ENCODE results near the gene PPP2R2C. TPM values are rescaled to one million over a fixed set of nuclear protein-coding genes. Genes with fewer than 3 reads are reported as not detected.

PPP2R2C gene
- polyA plus RNA-seq, 1 donor from 2014 or later: 34.4 TPM

DNA sequence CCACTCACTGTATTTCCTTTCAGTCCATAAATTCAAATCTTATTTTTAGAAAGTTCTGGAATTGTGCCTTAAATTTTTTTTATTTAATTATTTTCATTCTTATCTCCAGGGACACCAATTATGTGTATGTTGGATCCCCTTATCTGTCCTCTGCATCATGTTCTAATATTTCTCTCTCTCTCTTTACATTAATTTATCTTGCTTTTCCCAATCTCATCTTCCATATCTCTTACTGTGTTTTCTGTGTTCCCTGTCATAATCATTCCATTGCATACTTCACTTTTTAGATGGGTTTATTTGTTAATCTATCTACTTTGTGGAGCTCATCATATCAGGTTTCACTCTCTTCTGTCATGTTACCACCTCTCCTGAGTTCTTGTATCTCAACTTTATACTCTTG is 37.4 kb downstream of the PPP2R2C start:
- no peaks in the 10 kb centered on the region for H3K36me3 ChIP-seq (ENCODE audit: insufficient read depth, low read length)
- no peak overlapping the region for H3K9ac ChIP-seq (ENCODE audit: low read length)
- H3K9me3 ChIP-seq (ENCODE audit: low read length): no peaks in the 10 kb centered on the region
- H3K9me2 ChIP-seq (ENCODE audit: insufficient read depth, low read length): no peaks in the 10 kb centered on the region
- no peaks in the 10 kb centered on the region for H3F3A ChIP-seq (ENCODE audit: insufficient read depth, low read length, poor library complexity, severe bottlenecking)
- H2AFZ ChIP-seq (ENCODE audit: low read depth, low read length): no peak overlapping the region
- H3K27ac ChIP-seq (ENCODE audit: low read length): no peak overlapping the region
- no peak overlapping the region for H3K4me2 ChIP-seq (ENCODE audit: low read length)
- no peak for TF ChIP-seq SMC3 (conservative IDR thresholded peaks at IDR 0.05; ENCODE audit: poor library complexity)
- no peak for TF ChIP-seq EZH2 (IDR thresholded peaks at IDR 0.05; ENCODE audit: borderline replicate concordance, insufficient read depth, low read length, poor library complexity, severe bottlenecking)
- no peak for TF ChIP-seq CTCF (IDR thresholded peaks at IDR 0.05; ENCODE audit: poor library complexity, severe bottlenecking)
- no peak for TF ChIP-seq TAF1 (IDR thresholded peaks at IDR 0.05; ENCODE audit: low read depth)
- no peak for TF ChIP-seq RAD21 (conservative IDR thresholded peaks at IDR 0.05)
- TF ChIP-seq EP300 (conservative IDR thresholded peaks at IDR 0.05; ENCODE audit: poor library complexity, severe bottlenecking): no peak
- TF ChIP-seq POLR2AphosphoS5 (IDR thresholded peaks at IDR 0.05): no peak
- no peak for TF ChIP-seq REST (IDR thresholded peaks at IDR 0.05; ENCODE audit: borderline replicate concordance)
- TF ChIP-seq MXI1 (conservative IDR thresholded peaks at IDR 0.05; ENCODE audit: poor library complexity, severe bottlenecking): no peak
- no peaks in the 10 kb centered on the region for H4K20me1 ChIP-seq (ENCODE audit: insufficient read depth)
- no peaks in the 10 kb centered on the region for H3K79me2 ChIP-seq (replicated peaks; ENCODE audit: insufficient read depth, low read length)
- no peak overlapping the region for H3K4me3 ChIP-seq (ENCODE audit: low read length)
- no peaks in the 10 kb centered on the region for H3K27me3 ChIP-seq (ENCODE audit: insufficient read depth, low read depth, low read length)

- Histone ChIP-seq H3K4me3 (ENCODE audit: low read length) (no peak overlapping the region), H3K9ac (ENCODE audit: low read length) (no peak overlapping the region), H2AFZ (ENCODE audit: low read depth, low read length) (no peak overlapping the region), H3K27ac (ENCODE audit: low read length) (no peak overlapping the region), H3K9me3 (ENCODE audit: low read length) (no peaks in the 10 kb centered on the region), H3K9me2 (ENCODE audit: insufficient read depth, low read length) (no peaks in the 10 kb centered on the region), H3K4me2 (ENCODE audit: low read length) (no peak overlapping the region), H4K20me1 (ENCODE audit: insufficient read depth) (no peaks in the 10 kb centered on the region), H3K27me3 (ENCODE audit: insufficient read depth, low read depth, low read length) (no peaks in the 10 kb centered on the region), H3K79me2 (replicated peaks; ENCODE audit: insufficient read depth, low read length) (no peaks in the 10 kb centered on the region), H3F3A (ENCODE audit: insufficient read depth, low read length, poor library complexity, severe bottlenecking) (no peaks in the 10 kb centered on the region), H3K36me3 (ENCODE audit: insufficient read depth, low read length) (no peaks in the 10 kb centered on the region)
- TF ChIP-seq SMC3 (conservative IDR thresholded peaks at IDR 0.05; ENCODE audit: poor library complexity) (no peak), TAF1 (IDR thresholded peaks at IDR 0.05; ENCODE audit: low read depth) (no peak), CTCF (IDR thresholded peaks at IDR 0.05; ENCODE audit: poor library complexity, severe bottlenecking) (no peak), EZH2 (IDR thresholded peaks at IDR 0.05; ENCODE audit: borderline replicate concordance, insufficient read depth, low read length, poor library complexity, severe bottlenecking) (no peak), EP300 (conservative IDR thresholded peaks at IDR 0.05; ENCODE audit: poor library complexity, severe bottlenecking) (no peak), MXI1 (conservative IDR thresholded peaks at IDR 0.05; ENCODE audit: poor library complexity, severe bottlenecking) (no peak), POLR2AphosphoS5 (IDR thresholded peaks at IDR 0.05) (no peak), REST (IDR thresholded peaks at IDR 0.05; ENCODE audit: borderline replicate concordance) (no peak), RAD21 (conservative IDR thresholded peaks at IDR 0.05) (no peak)
Observed at GRCh38 chr4:6430927-6431326, 41.5 kb downstream of the PPP2R2C start.
